ENCODE measurements around the gene CUL7. TPM values are rescaled to one million over a fixed set of nuclear protein-coding genes. Genes with fewer than 3 reads are reported as not detected.
"Not testable (repeated sequence)": the region's sequence is repeated elsewhere in the genome, so short reads cannot be mapped to it uniquely, and the experiment has no call there.

CUL7 gene
- total RNA-seq, 4 donors from 2014 or later = 16.3 to 21.0 (median 17.9) TPM

GRCh38 chr6:43082806-43083655 is 29.4 kb upstream of the CUL7 start:
- no peak overlapping the region for H3K4me3 ChIP-seq
- WGBS, 2 donors = 69 to 70% methylated on average over 13 of the region's 13 CpGs
- TF ChIP-seq POLR2A (IDR thresholded peaks at IDR 0.05) (no peak), CTCF (IDR thresholded peaks at IDR 0.05) (no peak), EP300 (IDR thresholded peaks at IDR 0.05) (no peak)
- no peaks in the 10 kb centered on the region for H3K36me3 ChIP-seq
- H3K27me3 ChIP-seq = no peaks in the 10 kb centered on the region
- DNase-seq (ENCODE audit: low spot score in 2 of 2) = no peak
- H3K9me3 ChIP-seq = no peaks in the 10 kb centered on the region
- H3K4me1 ChIP-seq = no peaks in the 10 kb centered on the region
- H3K27ac ChIP-seq = no peak overlapping the region

GRCh38 chr6:43081922-43082321 is 28.3 kb upstream of the CUL7 start:
- H3K9me3 ChIP-seq; H3K36me3 ChIP-seq; H3K4me1 ChIP-seq; H3K4me3 ChIP-seq; DNase-seq (ENCODE audit: low spot score in 2 of 2); H3K27ac ChIP-seq: not testable (repeated sequence)
- H3K27me3 ChIP-seq = peaks cover 0 to 11% of the 10 kb centered on the region in 2 donors
- 89 to 91% methylated on average over 9 of the region's 9 CpGs for WGBS, 2 donors

GRCh38 chr6:43081043-43081442 is 27.4 kb upstream of the CUL7 start:
- H3K27me3 ChIP-seq = peaks cover 0 to 17% of the 10 kb centered on the region in 2 donors

GRCh38 chr6:43078691-43079090 is 25.0 kb upstream of the CUL7 start:
- peaks cover 0 to 17% (median 0%) of the 10 kb centered on the region in 3 donors for H3K36me3 ChIP-seq
- TF ChIP-seq CTCF (IDR thresholded peaks at IDR 0.05) (no peak), POLR2A (IDR thresholded peaks at IDR 0.05) (no peak), EP300 (IDR thresholded peaks at IDR 0.05) (no peak)
- H3K4me1 ChIP-seq = peaks cover 0 to 20% (median 3%) of the 10 kb centered on the region in 4 donors
- H3K4me3 ChIP-seq = no peak overlapping the region
- H3K9me3 ChIP-seq = no peaks in the 10 kb centered on the region
- DNase-seq (ENCODE audit: low spot score in 2 of 2) = no peak
- no peak overlapping the region for H3K27ac ChIP-seq
- H3K27me3 ChIP-seq = peaks cover 0 to 27% of the 10 kb centered on the region in 2 donors
- WGBS, 2 donors = 69 to 91% methylated on average over 2 of the region's 2 CpGs

More at GRCh38 chr6:43081043-43081442, 27.4 kb upstream of the CUL7 start:
- TF ChIP-seq CTCF (IDR thresholded peaks at IDR 0.05) = no peak
- TF ChIP-seq POLR2A (IDR thresholded peaks at IDR 0.05) = no peak
- TF ChIP-seq EP300 (IDR thresholded peaks at IDR 0.05) = no peak
- Histone ChIP-seq H3K4me3 (no peak overlapping the region), H3K27ac (no peak overlapping the region), H3K36me3 (no peaks in the 10 kb centered on the region), H3K4me1 (peaks cover 0 to 11% (median 3%) of the 10 kb centered on the region in 4 donors), H3K9me3 (no peaks in the 10 kb centered on the region)
- 94 to 95% methylated on average over 4 of the region's 4 CpGs for WGBS, 2 donors
- no peak for DNase-seq (ENCODE audit: low spot score in 2 of 2)

GRCh38 chr6:43077981-43078511 is 24.4 kb upstream of the CUL7 start:
- no peaks in the 10 kb centered on the region for H3K9me3 ChIP-seq
- H3K4me1 ChIP-seq = peaks cover 0 to 20% (median 3%) of the 10 kb centered on the region in 4 donors
- TF ChIP-seq POLR2A (IDR thresholded peaks at IDR 0.05) (no peak), EP300 (IDR thresholded peaks at IDR 0.05) (no peak), CTCF (IDR thresholded peaks at IDR 0.05) (no peak)
- WGBS, 2 donors = 93 to 94% methylated on average over 6 of the region's 6 CpGs
- H3K4me3 ChIP-seq = no peak overlapping the region
- peaks cover 0 to 23% (median 0%) of the 10 kb centered on the region in 3 donors for H3K36me3 ChIP-seq
- no peak overlapping the region for H3K27ac ChIP-seq
- peaks cover 0 to 27% of the 10 kb centered on the region in 2 donors for H3K27me3 ChIP-seq
- no peak for DNase-seq (ENCODE audit: low spot score in 2 of 2)
